NCI-H82 treated with DMSO at 0.1 percent for 48 hours (cell line): Measurements from ENCODE around the gene FXR1.
"Not testable (repeated sequence)": the region's sequence is repeated elsewhere in the genome, so short reads cannot be mapped to it uniquely, and the experiment has no call there.

ENCODE experiments used
- DNase-seq: peaks from one replicate; lab custom pipeline; 2025; ENCODE audit not compliant: unreplicated experiment; lab: John Stamatoyannopoulos, UW

FXR1 gene

DNA sequence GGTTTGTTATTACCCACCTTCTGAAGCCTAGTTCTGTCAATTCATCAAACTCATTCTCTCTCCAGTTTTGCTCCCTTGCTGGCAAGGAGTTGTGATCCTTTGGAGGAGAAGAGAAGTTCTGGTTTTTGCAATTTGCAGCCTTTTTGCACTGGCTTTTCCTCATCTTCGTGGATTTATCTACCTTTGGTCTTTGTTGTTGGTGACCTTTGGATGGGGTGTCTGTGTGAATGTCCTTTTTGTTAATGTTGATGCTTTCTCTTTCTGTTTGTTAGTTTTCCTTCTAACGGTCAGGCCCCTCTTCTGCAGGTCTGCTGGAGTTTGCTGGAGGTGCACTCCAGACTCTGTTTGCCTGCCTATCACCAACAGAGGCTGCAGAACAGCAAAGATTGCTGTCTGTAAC lies 91.0 kb downstream of the FXR1 start:
- DNase-seq, result not testable (repeated sequence)

DNA sequence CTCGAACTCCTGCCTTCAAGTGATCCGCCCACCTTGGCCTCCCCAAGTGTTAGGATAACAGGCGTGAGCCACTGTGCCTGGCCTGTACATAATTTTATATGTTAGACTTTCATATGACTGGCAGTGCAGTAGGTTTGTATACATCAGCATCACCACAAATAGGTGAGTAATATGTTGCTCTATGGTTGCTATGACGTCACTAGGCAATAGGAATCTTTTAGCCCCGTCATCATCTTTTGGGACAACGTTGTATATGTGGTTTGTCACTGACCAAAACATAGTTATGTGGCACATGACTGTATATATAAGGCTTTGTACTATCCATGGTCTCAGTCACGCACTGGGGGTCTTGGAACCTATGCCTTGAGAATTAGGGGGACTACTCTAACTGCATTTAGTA lies 94.1 kb downstream of the FXR1 start:
- DNase-seq, result no peak

DNA sequence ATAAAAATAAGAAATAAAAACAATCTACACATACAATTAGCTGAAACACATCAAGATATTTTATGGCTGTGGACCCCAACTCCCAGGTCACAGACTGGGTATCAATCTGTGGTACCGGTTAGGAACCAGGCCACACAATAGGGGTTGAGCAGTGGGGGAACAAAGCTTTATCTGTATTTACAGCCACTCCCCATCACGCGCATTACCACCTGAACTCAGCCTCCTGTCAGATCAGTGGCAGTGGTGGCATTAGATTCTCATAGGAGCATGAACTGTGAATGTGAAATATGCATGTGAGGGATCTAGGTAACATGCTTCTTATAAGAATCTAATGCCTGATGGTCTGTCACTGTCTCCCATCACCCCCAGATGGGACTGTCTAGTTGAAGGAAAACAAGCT lies 94.8 kb downstream of the FXR1 start:
- no peak for DNase-seq

DNA sequence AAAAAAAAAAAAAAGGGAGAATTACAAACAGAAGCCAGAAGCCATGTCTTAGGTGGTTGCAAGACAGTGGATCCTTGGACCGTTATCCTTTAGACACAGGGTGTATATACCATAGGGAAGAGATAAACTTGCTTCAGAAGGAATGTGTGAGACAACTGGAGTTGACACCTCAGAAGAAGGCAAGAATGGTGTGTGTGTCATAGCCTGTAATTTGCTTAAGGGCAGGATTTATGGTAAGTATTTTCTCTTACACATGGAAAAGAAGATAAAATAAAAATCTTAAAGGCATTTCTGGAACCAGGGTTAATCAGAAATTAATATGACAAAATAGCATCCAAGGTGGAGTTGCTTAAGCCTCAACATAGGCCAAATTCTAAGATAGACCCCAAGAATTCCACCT lies 96.3 kb downstream of the FXR1 start:
- DNase-seq, result no peak

DNA sequence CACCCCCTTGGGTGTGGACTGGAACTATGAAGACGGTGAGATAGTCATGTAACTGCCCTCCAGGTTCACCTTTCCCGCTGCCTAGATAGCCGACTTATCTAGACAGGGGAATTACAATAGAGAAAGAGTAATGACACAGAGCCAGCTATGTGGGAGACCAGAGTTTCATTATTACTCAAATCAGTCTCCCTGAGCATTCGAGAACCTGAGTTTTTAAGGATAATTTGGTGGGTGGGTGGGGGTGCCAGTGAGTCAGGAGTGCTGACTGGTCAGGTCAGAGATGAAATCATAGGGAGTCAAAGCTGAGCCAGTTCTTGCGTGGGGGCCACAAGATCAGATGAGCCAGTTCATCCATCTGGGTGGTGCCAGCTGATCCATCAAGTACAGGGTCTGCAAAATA lies 96.8 kb downstream of the FXR1 start:
- DNase-seq, result no peak

DNA sequence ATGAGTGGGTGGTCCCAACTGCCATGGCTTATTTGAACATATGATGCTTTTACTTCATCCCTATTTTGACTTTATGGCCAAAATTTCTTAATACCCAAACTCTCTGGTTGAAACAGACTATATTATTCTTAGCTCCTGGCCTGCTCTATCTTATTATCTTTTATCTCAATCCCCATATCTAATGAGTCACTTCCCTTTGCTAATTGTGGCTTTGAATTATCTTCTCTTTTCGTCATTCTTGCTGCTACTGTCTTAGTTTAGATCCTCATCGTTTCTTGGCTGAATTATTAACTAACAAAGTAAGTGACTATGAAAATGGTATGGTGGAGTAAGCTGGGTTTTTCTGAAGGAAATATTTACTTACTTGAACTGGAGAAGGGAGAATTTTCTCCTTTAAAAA lies 105.2 kb downstream of the FXR1 start:
- no peak for DNase-seq

DNA sequence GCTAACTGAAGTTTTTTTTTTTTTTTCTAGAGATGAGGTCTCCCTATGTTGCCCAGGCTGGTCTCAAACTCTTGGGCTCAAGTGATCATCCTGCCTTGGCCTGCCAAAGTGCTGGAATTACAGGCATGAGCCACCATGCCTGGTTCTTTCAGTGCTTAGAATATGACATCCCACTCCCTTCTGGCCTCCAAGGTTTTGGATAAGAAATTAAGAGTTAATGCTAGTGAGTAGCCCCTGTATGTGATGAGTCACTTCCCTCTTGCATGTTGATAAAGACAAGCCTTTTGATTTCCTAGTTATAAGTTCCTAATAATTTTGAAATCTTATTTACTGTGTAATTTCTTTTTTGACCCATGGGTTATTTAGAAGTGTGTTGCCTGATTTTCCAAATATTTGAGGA lies 112.7 kb downstream of the FXR1 start:
- DNase-seq, result no peak

DNA sequence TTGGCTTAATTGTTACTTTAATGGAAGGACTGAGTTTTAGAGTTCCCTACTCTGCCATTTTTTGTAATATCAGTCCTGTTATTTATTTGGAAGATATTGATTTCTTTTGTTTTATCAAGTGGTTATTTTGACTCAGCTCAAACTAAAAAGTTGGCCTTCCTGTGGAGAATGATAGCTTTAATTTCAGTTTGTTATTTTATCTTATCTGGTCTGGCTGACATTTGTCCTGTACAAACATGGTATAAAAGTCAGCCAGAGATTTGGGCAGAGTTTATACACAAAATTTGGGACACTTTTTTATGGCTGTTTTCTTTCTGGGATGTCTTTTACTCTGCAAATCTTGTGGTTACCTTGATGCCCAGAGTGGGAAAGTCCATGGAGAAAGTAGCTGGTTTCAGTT lies 118.5 kb downstream of the FXR1 start:
- no peak for DNase-seq
